Sigmoid colon (tissue), 7 donors: ENCODE measurements around the gene PRSS1. TPM values are rescaled to one million over a fixed set of nuclear protein-coding genes. Genes with fewer than 3 reads are reported as not detected.
"Not testable (repeated sequence)": the region's sequence is repeated elsewhere in the genome, so short reads cannot be mapped to it uniquely, and the experiment has no call there.

Experiments
- DNase-seq: peaks from one replicate; pipeline ENCODE4 v3.0.0-alpha.2; 2019
- H3K27ac ChIP-seq, 4 donors: fragments of 200-600 bp; sonication (generic); one replicate each; pipeline ENCODE4 v1.5.1; 2016 to 2019; ENCODE audit warnings: mild to moderate bottlenecking in 1 of 4
- H3K27me3 ChIP-seq, 3 donors: fragments of 200-600 bp; sonication (generic); one replicate each; pipeline ENCODE4 v1.5.1; 2019; ENCODE audit warnings: mild to moderate bottlenecking in 1 of 3
- H3K36me3 ChIP-seq, 4 donors: fragments of 200-600 bp; sonication (generic); one replicate each; pipeline ENCODE4 v1.5.1; 2016 to 2019
- H3K4me1 ChIP-seq, 4 donors: fragments of 200-600 bp; sonication (generic); one replicate each; pipeline ENCODE4 v1.5.1; 2017 to 2019
- H3K4me3 ChIP-seq, 4 donors: fragments of 200-600 bp; sonication (generic); one replicate each; pipeline ENCODE4 v1.5.1; 2017 to 2019; ENCODE audit warnings: mild to moderate bottlenecking in 2 of 4, moderate library complexity in 1 of 4
- H3K9me3 ChIP-seq, 4 donors: fragments of 200-600 bp in 3 of 4; sonication (generic) in 3 of 4; one replicate each; pipeline versions ENCODE4 v1.5.1 to v1.6.1; 2013 to 2019
- CTCF ChIP-seq, 4 experiments: fragments of 450-650 bp in 3 of 4; fragments of 200-600 bp in 1 of 4; IDR thresholded peaks; one replicate each; pipeline ENCODE4 v1.5.1; 2016 to 2019; ENCODE audit warnings: antibody characterized with exemption in 4 of 4, mild to moderate bottlenecking in 3 of 4, moderate library complexity in 2 of 4
- EP300 ChIP-seq, 4 donors: sonication (generic); formaldehyde crosslinking; IDR thresholded peaks; one replicate each; pipeline ENCODE4 v1.6.1; 2017; ENCODE audit warnings: antibody characterized with exemption in 4 of 4
- POLR2A ChIP-seq, 2 donors: fragments of 450-650 bp; IDR thresholded peaks; one replicate each; pipeline ENCODE4 v1.6.1; 2016; ENCODE audit warnings: antibody characterized with exemption in 2 of 2, mild to moderate bottlenecking in 2 of 2, moderate library complexity in 2 of 2
- POLR2AphosphoS5 ChIP-seq, 4 donors: sonication (generic); formaldehyde crosslinking; IDR thresholded peaks; one replicate each; pipeline ENCODE4 v1.6.1; 2017; ENCODE audit warnings: antibody characterized with exemption in 4 of 4
- WGBS, 2 donors: extraction: QIAGEN DNeasy Blood & Tissue Kit; methylation state at CpG; one replicate each; pipeline ENCODE4 v1.1.7; 2013; 5-methylcytosine and 5-hydroxymethylcytosine counted together
- intact Hi-C: fragments of 100-400 bp; cut with DNase I; formaldehyde crosslinking; loops from one replicate; pipeline ENCODE4 v1.15.1; 2023
- polyA plus RNA-seq, 3 donors: library from polyadenylated mRNA; stranded (reverse); fragments of 200-250 nt; gene quantifications; one replicate each; pipeline ENCODE4 v1.2.3, GENCODE V29; 2013
- total RNA-seq, 4 donors: library from RNA; depleted of rRNA; stranded (reverse); fragments of >200 nt; gene quantifications; one replicate each; pipeline ENCODE4 v1.1.0, GENCODE V29; 2016
- donor health status: healthy with polysubstance abuse.
- donor health status: Bipolar disorder and iron deficiency.
- donor health status: healthy.

PRSS1 gene
- total and polyA plus RNA-seq, 7 donors: 0.67 to 25.8 (median 1.8) TPM; not detected in 4

DNA sequence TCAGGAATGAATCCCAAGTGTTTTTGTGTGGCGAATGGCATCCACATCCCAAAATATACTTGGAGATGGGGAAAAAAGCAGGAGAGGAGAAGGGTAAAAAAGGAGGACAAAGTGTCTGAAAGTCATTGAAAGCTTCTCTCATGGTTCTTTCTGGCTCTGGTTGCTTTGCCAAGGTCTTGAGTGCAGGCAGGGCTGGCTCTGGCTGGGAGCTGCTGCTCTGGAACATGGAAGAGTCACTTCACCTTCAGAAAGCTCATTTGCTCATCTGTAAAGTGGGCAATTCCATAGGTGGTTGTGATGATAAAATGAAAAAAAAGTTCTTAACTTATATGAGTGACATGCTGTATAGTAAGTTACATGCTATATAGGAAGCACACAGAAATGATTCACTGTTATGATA is 18.6 kb downstream of the PRSS1 start:
- no peaks in the 10 kb centered on the region for H3K36me3 ChIP-seq
- H3K4me1 ChIP-seq: no peaks in the 10 kb centered on the region
- H3K4me3 ChIP-seq: no peak overlapping the region
- intact Hi-C loops: no loop called here
- no peak overlapping the region for H3K27ac ChIP-seq
- WGBS, 2 donors: 87 to 91% methylated on average over 1 of the region's 1 CpG
- H3K9me3 ChIP-seq: no peaks in the 10 kb centered on the region
- H3K27me3 ChIP-seq: no peaks in the 10 kb centered on the region
- TF ChIP-seq EP300 (IDR thresholded peaks at IDR 0.05): no peak
- no peak for TF ChIP-seq POLR2AphosphoS5 (IDR thresholded peaks at IDR 0.05)
- TF ChIP-seq CTCF (IDR thresholded peaks at IDR 0.05): no peak
- TF ChIP-seq POLR2A (IDR thresholded peaks at IDR 0.05): no peak
- DNase-seq: no peak

GRCh38 chr7:142768885-142769284 is 19.6 kb downstream of the PRSS1 start:
- H3K27ac ChIP-seq, H3K27me3 ChIP-seq, H3K36me3 ChIP-seq, DNase-seq, H3K4me1 ChIP-seq, H3K4me3 ChIP-seq, intact Hi-C loops, H3K9me3 ChIP-seq: not testable (repeated sequence)
- WGBS, 2 donors: 66 to 75% methylated on average over 3 of the region's 3 CpGs

GRCh38 chr7:142770661-142771352 is 21.5 kb downstream of the PRSS1 start, which contains the start of gene PRSS2:
PRSS2 (plus strand) TSS chr7:142770970; CDS start chr7:142770983, 13 bp downstream.
- Histone ChIP-seq H3K36me3 (no peaks in the 10 kb centered on the region), H3K9me3 (no peaks in the 10 kb centered on the region), H3K27me3 (no peaks in the 10 kb centered on the region), H3K27ac (no peak within 1 kb of the TSS), H3K4me1 (no peaks in the 10 kb centered on the region), H3K4me3 (no peak within 1 kb of the TSS)
- no peak for DNase-seq
- WGBS, 2 donors: 64 to 66% methylated on average over 7 of the region's 7 CpGs
- intact Hi-C loops: no loop called here
- TF ChIP-seq EP300 (IDR thresholded peaks at IDR 0.05): no peak
- no peak for TF ChIP-seq POLR2A (IDR thresholded peaks at IDR 0.05)
- no peak for TF ChIP-seq POLR2AphosphoS5 (IDR thresholded peaks at IDR 0.05)

DNA sequence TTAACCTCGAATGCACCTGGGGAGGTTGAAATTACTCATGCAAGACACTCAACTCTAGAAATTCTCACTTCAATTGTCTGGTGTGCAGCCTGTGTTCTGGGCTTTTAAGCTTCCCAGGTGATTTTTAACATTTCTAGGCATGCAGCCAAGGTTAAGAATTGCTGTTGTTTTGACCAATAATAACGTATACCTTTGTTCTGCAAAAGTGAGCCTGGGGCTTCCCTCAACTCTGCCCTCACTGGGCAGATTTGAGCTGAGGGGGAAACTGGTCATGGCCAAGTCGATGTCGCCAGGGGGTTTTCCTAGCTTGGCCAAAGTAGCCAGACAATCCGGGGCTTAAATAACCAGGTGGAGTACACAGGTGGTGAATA is 22.1 kb downstream of the PRSS1 start:
- intact Hi-C loops: no loop called here
- H3K36me3 ChIP-seq: no peaks in the 10 kb centered on the region
- 53 to 55% methylated on average over 5 of the region's 5 CpGs for WGBS, 2 donors

DNA sequence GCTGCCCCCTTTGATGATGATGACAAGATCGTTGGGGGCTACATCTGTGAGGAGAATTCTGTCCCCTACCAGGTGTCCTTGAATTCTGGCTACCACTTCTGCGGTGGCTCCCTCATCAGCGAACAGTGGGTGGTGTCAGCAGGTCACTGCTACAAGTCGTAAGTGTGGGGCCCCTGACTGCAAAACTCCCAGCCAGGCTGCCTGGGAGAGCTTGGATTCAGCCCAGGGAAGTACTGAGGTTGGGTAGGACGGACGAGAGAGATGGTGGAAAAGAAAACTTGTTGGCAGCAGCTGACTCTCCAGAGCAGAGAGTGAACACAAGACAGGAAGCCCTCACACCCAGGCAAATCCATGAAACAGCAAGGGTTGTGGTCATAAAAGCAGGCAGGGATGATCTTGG is 22.8 kb downstream of the PRSS1 start:
- intact Hi-C loops: no loop called here

More for the DNA sequence above, 22.1 kb downstream of the PRSS1 start:
- Histone ChIP-seq H3K4me1 (no peaks in the 10 kb centered on the region), H3K9me3 (no peaks in the 10 kb centered on the region), H3K27me3 (no peaks in the 10 kb centered on the region), H3K4me3 (no peak overlapping the region), H3K27ac (no peak overlapping the region)
- no peak for DNase-seq
- TF ChIP-seq POLR2AphosphoS5 (IDR thresholded peaks at IDR 0.05) (no peak), CTCF (IDR thresholded peaks at IDR 0.05) (no peak), EP300 (IDR thresholded peaks at IDR 0.05) (no peak), POLR2A (IDR thresholded peaks at IDR 0.05) (no peak)

More for the DNA sequence above, 22.8 kb downstream of the PRSS1 start:
- Histone ChIP-seq H3K4me1 (no peaks in the 10 kb centered on the region), H3K27me3 (no peaks in the 10 kb centered on the region), H3K27ac (no peak overlapping the region), H3K4me3 (no peak overlapping the region), H3K36me3 (no peaks in the 10 kb centered on the region), H3K9me3 (no peaks in the 10 kb centered on the region)
- no peak for DNase-seq
- TF ChIP-seq POLR2A (IDR thresholded peaks at IDR 0.05) (no peak), POLR2AphosphoS5 (IDR thresholded peaks at IDR 0.05) (no peak), CTCF (IDR thresholded peaks at IDR 0.05) (no peak), EP300 (IDR thresholded peaks at IDR 0.05) (no peak)
- 56 to 67% methylated on average over 6 of the region's 6 CpGs for WGBS, 2 donors
